Stomach smooth muscle (tissue), 2 donors: ENCODE results near the gene TANGO2.

ENCODE experiments used
- H3K27ac ChIP-seq: one replicate; pipeline ENCODE4 v1.7.0; 2013; ENCODE audit warnings: mild to moderate bottlenecking, low read length, inconsistent platforms
- H3K27me3 ChIP-seq, 2 donors: one replicate each; pipeline ENCODE4 v1.7.0; 2013; ENCODE audit warnings: low read length in 2 of 2; ENCODE audit not compliant: insufficient read depth in 2 of 2, control insufficient read depth in 1 of 2
- H3K36me3 ChIP-seq, 2 donors: one replicate each; pipeline ENCODE4 v1.7.0; 2013; ENCODE audit warnings: low read length in 2 of 2; ENCODE audit not compliant: control insufficient read depth in 2 of 2, insufficient read depth in 2 of 2
- H3K4me1 ChIP-seq: one replicate; pipeline ENCODE4 v1.7.0; 2013; ENCODE audit warnings: low read length; ENCODE audit not compliant: control insufficient read depth, insufficient read depth
- H3K4me3 ChIP-seq, 2 donors: one replicate each; pipeline ENCODE4 v1.7.0; 2013; ENCODE audit warnings: low read length in 2 of 2
- H3K9ac ChIP-seq, 2 donors: one replicate each; pipeline ENCODE4 v1.7.0; 2013; ENCODE audit warnings: low read length in 2 of 2, mild to moderate bottlenecking in 1 of 2
- H3K9me3 ChIP-seq, 2 donors: one replicate each; pipeline ENCODE4 v1.7.0; 2013; ENCODE audit warnings: low read length in 2 of 2; ENCODE audit not compliant: control insufficient read depth in 2 of 2
- donor health status: healthy.
- donor health status: Pancreatic carcinoma.

The TANGO2 gene

DNA sequence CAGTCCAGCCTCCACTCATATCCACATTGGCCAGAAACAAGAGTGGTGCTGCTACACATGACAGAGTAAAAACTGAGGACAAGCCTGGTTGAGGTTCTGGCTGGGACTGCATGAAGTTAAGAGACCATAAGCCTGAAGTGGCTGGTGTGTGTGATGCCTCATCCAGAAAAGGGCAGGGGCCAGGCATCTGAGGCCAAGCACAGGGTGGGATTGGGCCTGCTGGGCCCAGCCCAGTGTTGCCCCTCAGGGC is 29.6 kb upstream of the TANGO2 start:
- Histone ChIP-seq H3K36me3 (no peaks in the 10 kb centered on the region), H3K27ac (no peak overlapping the region), H3K27me3 (no peaks in the 10 kb centered on the region), H3K4me3 (no peak overlapping the region), H3K9ac (no peak overlapping the region), H3K9me3 (no peaks in the 10 kb centered on the region), H3K4me1 (peaks cover 24% of the 10 kb centered on the region)

DNA sequence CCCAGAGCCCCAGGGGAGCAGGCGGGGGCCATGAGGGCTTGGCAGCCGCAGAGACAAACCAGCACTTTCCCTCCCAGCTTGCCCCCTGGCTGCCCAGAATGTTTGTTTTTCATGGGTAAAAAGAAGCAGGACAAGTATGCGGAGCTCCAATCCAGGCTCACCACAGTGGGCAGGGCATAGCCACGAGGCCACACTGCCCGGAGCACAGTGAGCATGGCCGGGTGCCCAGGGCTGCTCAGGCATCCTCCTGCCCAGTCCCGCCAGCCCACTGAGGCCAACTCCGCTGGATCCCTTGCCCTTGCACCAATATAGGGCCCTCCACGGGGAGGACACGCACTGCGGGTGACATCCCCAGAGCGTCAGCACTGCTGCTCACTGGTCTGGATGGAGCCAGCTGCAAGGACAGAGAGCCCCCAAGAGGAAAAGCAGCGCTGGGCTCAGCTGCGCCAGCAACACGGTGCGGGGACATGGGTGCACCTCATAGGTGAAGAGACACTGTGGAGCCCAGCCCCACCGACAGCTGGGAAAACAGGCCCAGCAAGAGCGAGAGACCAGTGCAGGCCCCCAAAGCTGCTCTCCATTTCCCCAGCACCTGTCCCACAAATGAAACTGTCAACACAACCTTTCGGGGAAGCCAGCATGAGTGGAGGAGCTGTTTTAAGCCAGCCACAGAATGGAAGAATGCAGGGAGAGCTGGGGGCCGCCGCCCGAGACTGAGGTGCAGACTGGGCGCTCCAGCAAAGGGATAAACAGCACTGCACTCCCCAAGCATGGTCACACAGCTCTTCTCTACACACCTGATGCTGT is 29.1 kb upstream of the TANGO2 start:
- Histone ChIP-seq H3K27me3 (no peaks in the 10 kb centered on the region), H3K4me1 (peaks cover 19% of the 10 kb centered on the region), H3K4me3 (no peak overlapping the region), H3K9ac (no peak overlapping the region), H3K9me3 (no peaks in the 10 kb centered on the region), H3K36me3 (no peaks in the 10 kb centered on the region), H3K27ac (no peak overlapping the region)

DNA sequence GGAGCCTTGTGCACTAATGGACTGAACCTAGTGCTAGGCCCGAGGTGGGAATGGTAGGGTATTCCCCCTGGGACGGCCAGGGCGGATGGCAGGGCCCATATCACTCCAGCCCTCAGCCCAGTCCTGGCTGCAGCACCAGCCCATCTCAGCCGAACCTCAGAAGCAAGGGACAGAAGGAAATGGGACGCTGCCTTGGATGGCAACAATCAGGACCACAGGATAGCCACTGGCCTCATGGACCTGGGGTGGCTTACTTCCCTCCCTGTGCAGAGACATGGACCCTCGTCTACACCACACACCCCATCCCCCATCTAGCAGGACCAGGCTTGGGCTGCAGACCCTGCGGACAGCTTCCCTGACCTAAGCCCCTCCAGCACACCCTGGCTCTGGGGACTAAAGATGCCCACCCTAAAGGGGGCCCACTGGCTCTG is 28.4 kb upstream of the TANGO2 start:
- no peaks in the 10 kb centered on the region for H3K27me3 ChIP-seq
- H3K4me3 ChIP-seq: no peak overlapping the region
- H3K9ac ChIP-seq: no peak overlapping the region
- peaks cover 17% of the 10 kb centered on the region for H3K4me1 ChIP-seq
- H3K27ac ChIP-seq: no peak overlapping the region
- no peaks in the 10 kb centered on the region for H3K36me3 ChIP-seq
- H3K9me3 ChIP-seq: no peaks in the 10 kb centered on the region

DNA sequence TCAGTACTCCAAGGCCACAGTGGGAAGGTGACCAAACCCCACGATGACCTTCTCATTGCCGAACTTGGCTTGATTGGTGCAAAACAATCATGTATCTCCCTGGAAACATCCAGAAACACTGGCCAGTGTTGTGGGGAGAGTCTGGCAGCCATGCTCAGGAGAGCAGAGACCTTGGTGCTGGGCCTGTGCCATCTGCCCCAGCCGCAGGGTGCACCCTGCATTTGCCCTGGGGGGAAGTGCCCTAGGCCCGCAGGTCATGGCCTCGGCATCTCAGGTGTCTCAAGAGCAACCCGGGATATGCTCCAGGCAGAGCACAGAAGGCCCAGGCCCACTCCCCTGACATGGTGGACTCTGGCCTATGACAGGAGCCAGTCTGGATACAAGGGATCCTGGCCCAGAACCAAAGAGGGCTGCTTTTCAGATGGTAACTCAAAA is 28.0 kb upstream of the TANGO2 start:
- Histone ChIP-seq H3K27me3 (no peaks in the 10 kb centered on the region), H3K9me3 (no peaks in the 10 kb centered on the region), H3K27ac (no peak overlapping the region), H3K4me3 (no peak overlapping the region), H3K4me1 (peaks cover 15% of the 10 kb centered on the region), H3K9ac (no peak overlapping the region), H3K36me3 (no peaks in the 10 kb centered on the region)

GRCh38 chr22:19993926-19994325 is 27.0 kb upstream of the TANGO2 start:
- no peak overlapping the region for H3K4me3 ChIP-seq
- H3K27ac ChIP-seq: no peak overlapping the region
- H3K4me1 ChIP-seq: peaks cover 17% of the 10 kb centered on the region
- no peaks in the 10 kb centered on the region for H3K9me3 ChIP-seq
- no peaks in the 10 kb centered on the region for H3K36me3 ChIP-seq
- H3K27me3 ChIP-seq: no peaks in the 10 kb centered on the region
- no peak overlapping the region for H3K9ac ChIP-seq

DNA sequence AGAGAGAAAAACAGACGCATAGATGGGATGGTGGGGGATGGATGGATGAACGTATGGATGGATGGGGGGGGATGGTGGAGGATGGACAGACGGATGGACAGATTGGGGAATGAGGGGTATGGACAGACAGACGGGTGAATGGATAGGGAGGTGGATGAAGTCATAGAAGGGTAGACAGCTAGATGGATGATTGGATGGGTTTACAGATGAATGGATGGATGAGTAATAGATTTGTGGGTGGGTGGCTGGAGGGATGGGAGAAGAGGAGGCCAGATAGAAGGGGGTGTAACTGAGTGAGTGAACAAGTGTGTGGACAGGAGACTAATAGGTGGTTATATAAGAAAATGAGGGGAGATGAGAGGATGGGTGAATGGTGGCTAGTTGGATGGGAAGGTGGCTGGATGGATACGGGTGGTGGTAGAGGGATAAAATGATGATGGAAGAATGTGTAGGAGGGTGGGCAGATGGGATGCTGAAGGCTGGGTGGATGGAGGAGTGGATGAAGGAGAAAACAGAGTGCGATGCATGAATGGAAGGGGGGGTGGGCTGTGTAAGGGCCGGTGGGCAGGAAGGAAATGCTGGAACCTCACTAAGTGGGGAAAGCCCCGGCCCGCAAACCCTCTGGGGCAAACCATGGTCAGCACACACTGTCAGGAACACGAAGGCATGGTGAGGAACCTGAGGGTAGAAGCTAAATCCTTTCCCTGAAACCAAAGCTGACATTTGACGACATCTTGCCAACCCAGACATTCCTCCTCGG is 25.9 kb upstream of the TANGO2 start:
- no peak overlapping the region for H3K27ac ChIP-seq
- no peaks in the 10 kb centered on the region for H3K36me3 ChIP-seq
- H3K9ac ChIP-seq: no peak overlapping the region
- peaks cover 18% of the 10 kb centered on the region for H3K4me1 ChIP-seq
- H3K27me3 ChIP-seq: no peaks in the 10 kb centered on the region
- H3K4me3 ChIP-seq: no peak overlapping the region
- no peaks in the 10 kb centered on the region for H3K9me3 ChIP-seq

GRCh38 chr22:19995611-19996339 is 25.1 kb upstream of the TANGO2 start:
- Histone ChIP-seq H3K27ac (no peak overlapping the region), H3K36me3 (no peaks in the 10 kb centered on the region), H3K27me3 (no peaks in the 10 kb centered on the region), H3K9me3 (no peaks in the 10 kb centered on the region), H3K4me3 (no peak overlapping the region), H3K9ac (no peak overlapping the region), H3K4me1 (peaks cover 20% of the 10 kb centered on the region)

DNA sequence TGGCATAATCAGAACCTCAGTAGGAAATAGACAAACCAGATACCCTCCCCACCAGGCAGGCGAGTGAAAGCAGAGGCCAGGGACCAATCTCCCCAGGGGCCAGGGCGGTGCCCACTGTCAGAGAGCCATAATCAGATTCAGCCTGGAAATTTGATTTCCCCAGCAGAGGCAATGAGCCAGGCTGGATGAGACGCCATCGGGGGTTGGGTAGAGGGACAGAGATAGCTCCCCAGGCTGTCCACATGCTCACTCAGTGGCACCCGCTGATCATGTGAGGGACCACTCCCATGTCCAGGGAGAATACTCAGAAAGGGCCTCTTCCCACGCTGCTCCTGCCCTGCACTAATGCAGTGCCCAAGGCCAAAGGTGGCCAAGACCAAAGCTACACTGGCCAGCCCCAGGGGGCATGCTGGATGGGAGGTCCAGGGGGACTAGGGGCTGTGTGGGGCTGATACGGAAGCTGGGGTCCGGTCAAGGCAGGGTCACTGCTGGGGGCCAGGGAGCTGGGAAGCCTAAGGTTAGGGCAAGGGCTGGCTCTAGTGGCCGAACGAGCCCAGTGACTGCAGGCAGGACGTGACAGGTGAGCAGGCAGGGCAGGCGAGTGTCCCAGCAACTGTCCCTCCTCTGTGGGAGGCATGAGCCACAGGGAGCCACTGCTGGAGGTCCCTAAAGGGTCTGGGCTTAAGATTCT is 24.1 kb upstream of the TANGO2 start:
- H3K4me3 ChIP-seq: no peak overlapping the region
- no peak overlapping the region for H3K9ac ChIP-seq
- H3K27me3 ChIP-seq: no peaks in the 10 kb centered on the region
- peaks cover 19% of the 10 kb centered on the region for H3K4me1 ChIP-seq
- no peaks in the 10 kb centered on the region for H3K36me3 ChIP-seq
- no peaks in the 10 kb centered on the region for H3K9me3 ChIP-seq
- H3K27ac ChIP-seq: no peak overlapping the region

DNA sequence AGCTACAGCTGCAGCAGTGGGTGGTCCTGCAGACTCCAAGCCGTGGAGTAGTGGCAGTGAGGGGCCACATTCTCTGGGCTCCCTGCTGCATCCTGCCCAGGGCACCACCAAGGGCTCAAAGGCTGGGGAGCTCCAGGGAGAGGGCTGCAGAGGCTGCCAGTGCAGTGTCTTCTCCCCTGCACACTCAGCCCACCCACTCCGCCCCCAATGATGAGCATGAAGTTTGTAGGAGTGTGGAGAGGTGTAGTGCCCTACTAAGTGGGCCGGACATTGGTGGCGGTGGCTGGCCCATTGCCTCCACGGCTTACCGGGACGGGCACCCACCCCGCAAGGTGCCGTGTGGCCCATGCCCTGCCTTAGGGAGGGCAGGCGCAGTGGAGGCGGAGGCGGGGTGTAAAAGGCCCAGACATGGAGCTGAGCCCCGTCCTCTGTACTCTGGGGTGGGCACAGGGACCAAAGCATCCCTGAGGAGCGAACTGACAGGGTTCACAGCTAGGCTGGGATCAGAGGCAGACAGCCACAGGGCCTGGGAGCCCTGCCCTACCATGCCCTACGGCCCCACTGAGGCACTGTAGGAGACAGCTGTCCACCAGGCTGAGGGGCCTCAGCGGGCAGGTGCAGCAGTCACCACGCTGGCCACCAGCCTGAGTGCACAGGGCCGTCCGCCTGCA is 23.2 kb upstream of the TANGO2 start:
- no peak overlapping the region for H3K4me3 ChIP-seq
- no peaks in the 10 kb centered on the region for H3K27me3 ChIP-seq
- H3K4me1 ChIP-seq: peaks cover 15% of the 10 kb centered on the region
- H3K9me3 ChIP-seq: no peaks in the 10 kb centered on the region
- no peaks in the 10 kb centered on the region for H3K36me3 ChIP-seq
- no peak overlapping the region for H3K9ac ChIP-seq
- H3K27ac ChIP-seq: no peak overlapping the region

- Histone ChIP-seq H3K4me1 (peaks cover 12% of the 10 kb centered on the region), H3K27ac (no peak overlapping the region), H3K4me3 (no peak overlapping the region), H3K27me3 (no peaks in the 10 kb centered on the region), H3K36me3 (no peaks in the 10 kb centered on the region), H3K9ac (no peak overlapping the region), H3K9me3 (no peaks in the 10 kb centered on the region)
Measured at GRCh38 chr22:19998232-19998951, 22.5 kb upstream of the TANGO2 start.
